Kidney epithelial cell (primary cell): ENCODE data around the gene RTP3. TPM values are rescaled to one million over a fixed set of nuclear protein-coding genes. Genes with fewer than 3 reads are reported as not detected.

Experiments used
- DNase-seq: peaks from one replicate; pipeline ENCODE4 v3.0.0-alpha.2; 2010; ENCODE audit warnings: low read depth
- H3K27me3 ChIP-seq: 2 replicates; pipeline ENCODE4 v1.6.0; 2011; ENCODE audit warnings: low read length; ENCODE audit not compliant: control insufficient read depth, insufficient read depth
- H3K36me3 ChIP-seq: 2 replicates; pipeline ENCODE4 v1.5.1; 2011; ENCODE audit warnings: low read length; ENCODE audit not compliant: control insufficient read depth, insufficient read depth
- H3K4me3 ChIP-seq: 2 replicates; pipeline ENCODE4 v1.5.1; 2011; ENCODE audit warnings: low read depth, mild to moderate bottlenecking, control low read depth, low read length
- CTCF ChIP-seq: IDR thresholded peaks from 2 replicates; pipeline ENCODE4 v1.5.1; 2011; ENCODE audit warnings: mild to moderate bottlenecking, moderate library complexity, low read length, control low read depth, inconsistent platforms; ENCODE audit not compliant: insufficient read depth, poor library complexity, severe bottlenecking
- total RNA-seq: library from RNA; depleted of rRNA; stranded (reverse); fragments of >200 nt; gene quantifications from 2 replicates; pipeline ENCODE4 v1.2.3, GENCODE V29; 2015

Gene RTP3
- total RNA-seq, 1 donor from 2014 or later: not detected

GRCh38 chr3:46462511-46462910, 35.3 kb upstream of the RTP3 start:
- TF ChIP-seq CTCF: no peak
- no peak for DNase-seq
- no peaks in the 10 kb centered on the region for H3K36me3 ChIP-seq
- H3K27me3 ChIP-seq: peaks cover 37% of the 10 kb centered on the region
- H3K4me3 ChIP-seq: no peak overlapping the region

GRCh38 chr3:46463120-46463867, 34.5 kb upstream of the RTP3 start:
- DNase-seq: no peak
- Histone ChIP-seq H3K27me3 (peaks cover 37% of the 10 kb centered on the region), H3K4me3 (no peak overlapping the region), H3K36me3 (no peaks in the 10 kb centered on the region)
- no peak for TF ChIP-seq CTCF

DNA sequence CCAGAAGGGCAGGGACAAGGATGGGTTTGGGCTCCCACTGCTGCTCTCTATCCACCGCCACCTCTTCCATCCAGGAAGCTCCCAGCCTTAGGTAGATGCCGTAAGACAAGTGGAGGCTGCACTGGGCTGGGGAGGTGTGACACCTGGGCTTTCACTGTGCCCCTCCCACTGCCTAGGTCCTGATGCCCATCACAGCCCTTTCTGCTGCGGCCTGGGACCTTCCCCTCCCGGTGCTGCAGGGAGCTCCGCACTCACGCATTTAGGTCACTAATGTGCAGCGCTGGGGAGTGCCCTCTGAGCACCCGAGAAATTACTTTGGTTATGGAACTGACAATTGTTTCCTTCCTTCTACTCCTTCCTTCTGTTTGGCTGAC, 33.9 kb upstream of the RTP3 start:
- TF ChIP-seq CTCF: no peak
- peaks cover 37% of the 10 kb centered on the region for H3K27me3 ChIP-seq
- H3K4me3 ChIP-seq: no peak overlapping the region
- no peak for DNase-seq
- H3K36me3 ChIP-seq: no peaks in the 10 kb centered on the region

GRCh38 chr3:46464326-46465195, 33.2 kb upstream of the RTP3 start, which contains the start of gene LTF:
LTF (minus strand) TSS chr3:46464905; CDS start chr3:46464867, 38 bp downstream.
- Histone ChIP-seq H3K36me3 (no peaks in the 10 kb centered on the region), H3K27me3 (peaks cover 37% of the 10 kb centered on the region), H3K4me3 (no peak within 1 kb of the TSS)
- no peak for DNase-seq
- no peak for TF ChIP-seq CTCF

GRCh38 chr3:46465196-46465520, 32.6 kb upstream of the RTP3 start:
- H3K4me3 ChIP-seq: no peak overlapping the region
- TF ChIP-seq CTCF: no peak
- H3K36me3 ChIP-seq: no peaks in the 10 kb centered on the region
- peaks cover 37% of the 10 kb centered on the region for H3K27me3 ChIP-seq
- DNase-seq: no peak
